GM18508 (cell line): Measurements from ENCODE around the gene PITHD1.
"Not testable (repeated sequence)": the region's sequence is repeated elsewhere in the genome, so short reads cannot be mapped to it uniquely, and the experiment has no call there.

Experiments used
- ATAC-seq: cut with Tn5 transposase; IDR thresholded peaks from one replicate; pipeline ENCODE4 v1.9.1; 2021; ENCODE audit warnings: moderate number of reproducible peaks; ENCODE audit not compliant: insufficient read depth, unreplicated experiment

Gene PITHD1

GRCh38 chr1:23772049-23772853 is 6.0 kb upstream of the PITHD1 start:
- no peak for ATAC-seq

- no peak for ATAC-seq
These were observed 5.4 kb upstream of the PITHD1 start for GRCh38 chr1:23772854-23773242.

- no peak for ATAC-seq
These were observed 3.9 kb upstream of the PITHD1 start for GRCh38 chr1:23774174-23774880.

GRCh38 chr1:23776217-23776616 is 2.0 kb upstream of the PITHD1 start:
- ATAC-seq: no peak

- no peak for ATAC-seq
These were observed 1.7 kb downstream of the PITHD1 start for GRCh38 chr1:23779826-23780371.

GRCh38 chr1:23783141-23783540 is 4.9 kb downstream of the PITHD1 start:
- ATAC-seq: not testable (repeated sequence)

- ATAC-seq: no peak
These were observed 6.6 kb downstream of the PITHD1 start for GRCh38 chr1:23784846-23785245.

- no peak for ATAC-seq
These were observed 9.5 kb downstream of the PITHD1 start for GRCh38 chr1:23787701-23788100.

GRCh38 chr1:23788695-23789094 is 10.5 kb downstream of the PITHD1 start:
- ATAC-seq: no peak

GRCh38 chr1:23790696-23791515 is 12.7 kb downstream of the PITHD1 start, which contains the start of gene LYPLA2:
TSS of gene LYPLA2 (plus strand) at chr1:23791145. CDS start at chr1:23792683, 1,538 bp downstream.
- ATAC-seq: no peak

- ATAC-seq: no peak
These were observed 13.4 kb downstream of the PITHD1 start for GRCh38 chr1:23791516-23792047.

GRCh38 chr1:23792151-23792945 is 14.1 kb downstream of the PITHD1 start:
- ATAC-seq: no peak

GRCh38 chr1:23793018-23793781 is 15.0 kb downstream of the PITHD1 start:
- ATAC-seq: no peak

- ATAC-seq: no peak
These were observed 15.9 kb downstream of the PITHD1 start for GRCh38 chr1:23793861-23794731.

GRCh38 chr1:23794732-23795182 is 16.5 kb downstream of the PITHD1 start:
- ATAC-seq: not testable (repeated sequence)

GRCh38 chr1:23795676-23796465 is 17.7 kb downstream of the PITHD1 start:
- no peak for ATAC-seq
